Testis (tissue), 3 donors: ENCODE data around the gene CYP4V2. TPM values are rescaled to one million over a fixed set of nuclear protein-coding genes. Genes with fewer than 3 reads are reported as not detected.

Experiments used
- DNase-seq: peaks from one replicate; pipeline ENCODE4 v3.0.0-alpha.2; 2019
- H3K27ac ChIP-seq, 2 donors: fragments of 200-600 bp; sonication (generic); one replicate each; pipeline ENCODE4 v1.5.1; 2019
- H3K27me3 ChIP-seq: fragments of 200-600 bp; sonication (generic); one replicate; pipeline ENCODE4 v1.5.1; 2019
- H3K36me3 ChIP-seq: fragments of 200-600 bp; sonication (generic); one replicate; pipeline ENCODE4 v1.5.1; 2017; ENCODE audit warnings: low read depth; ENCODE audit errors: missing control alignments
- H3K4me1 ChIP-seq: fragments of 200-600 bp; sonication (generic); one replicate; pipeline ENCODE4 v1.5.1; 2019
- H3K4me3 ChIP-seq, 2 donors: fragments of 200-600 bp; sonication (generic); one replicate each; pipeline ENCODE4 v1.5.1; 2017 to 2019
- H3K9me3 ChIP-seq: fragments of 200-600 bp; sonication (generic); one replicate; pipeline ENCODE4 v1.5.1; 2017
- CTCF ChIP-seq, 3 experiments: fragments of 450-650 bp in 2 of 3; fragments of 200-600 bp in 1 of 3; sonication (generic) in 1 of 3; IDR thresholded peaks; one replicate each; pipeline ENCODE4 v1.5.1; 2016 to 2019; ENCODE audit warnings: antibody characterized with exemption in 3 of 3, mild to moderate bottlenecking in 2 of 3, moderate library complexity in 1 of 3
- POLR2A ChIP-seq: fragments of 450-650 bp; IDR thresholded peaks from one replicate; pipeline ENCODE4 v1.6.1; 2017; ENCODE audit warnings: antibody characterized with exemption, mild to moderate bottlenecking, moderate library complexity
- WGBS, 2 donors: methylation state at CpG; one replicate each; pipeline ENCODE4 v1.1.5; 2018; 5-methylcytosine and 5-hydroxymethylcytosine counted together
- intact Hi-C: fragments of 100-400 bp; cut with DNase I; formaldehyde crosslinking; loops from one replicate; pipeline ENCODE4 v1.15.1; 2023; ENCODE audit warnings: low total_unique reads
- polyA plus RNA-seq: library from polyadenylated mRNA; stranded (reverse); fragments of 350-450 nt; fragmentation: Illumina TruSeq; extraction: RNeasy Lipid Tissue Mini Kit (QIAGEN cat#74804); gene quantifications from one replicate; pipeline ENCODE4 v1.2.3, GENCODE V29; 2014; ENCODE audit warnings: low read depth, low replicate concordance; ENCODE audit not compliant: insufficient read depth
- total RNA-seq, 2 donors: library from RNA; depleted of rRNA; stranded (reverse); fragments of >200 nt; gene quantifications; one replicate each; pipeline ENCODE4 v1.2.3, GENCODE V29; 2016

CYP4V2 gene
- total and polyA plus RNA-seq, 3 donors from 2014 or later, result 11.4 to 50.5 (median 34.9) TPM

- intact Hi-C loops, result no loop called here
- Histone ChIP-seq H3K9me3 (no peaks in the 10 kb centered on the region), H3K27ac (no peak overlapping the region), H3K27me3 (no peaks in the 10 kb centered on the region), H3K4me3 (no peak overlapping the region), H3K4me1 (peaks cover 7% of the 10 kb centered on the region), H3K36me3 (no peaks in the 10 kb centered on the region)
- no peak for DNase-seq
- TF ChIP-seq CTCF (IDR thresholded peaks at IDR 0.05), result no peak
- no peak for TF ChIP-seq POLR2A
- 89 to 97% methylated on average over 1 of the region's 1 CpG for WGBS, 2 donors
These were observed 42.9 kb upstream of the CYP4V2 start for GRCh38 chr4:186148336-186148975.

GRCh38 chr4:186149872-186150271 is 41.5 kb upstream of the CYP4V2 start:
- DNase-seq, result peak; percentile 77
- TF ChIP-seq POLR2A (no peak), CTCF (IDR thresholded peaks at IDR 0.05) (peak in 2 of 3 experiments; percentile 69 to 74)
- H3K27me3 ChIP-seq, result no peaks in the 10 kb centered on the region
- H3K36me3 ChIP-seq, result no peaks in the 10 kb centered on the region
- WGBS, 2 donors, result 20 to 33% methylated on average over 14 of the region's 14 CpGs
- H3K4me1 ChIP-seq, result peaks cover 7% of the 10 kb centered on the region
- peak overlapping the region in 1 of 2 donors; percentile 24 for H3K4me3 ChIP-seq
- H3K27ac ChIP-seq, result no peak overlapping the region
- intact Hi-C loops, result no loop called here
- no peaks in the 10 kb centered on the region for H3K9me3 ChIP-seq

- DNase-seq, result no peak
- H3K9me3 ChIP-seq, result no peaks in the 10 kb centered on the region
- TF ChIP-seq POLR2A (no peak), CTCF (IDR thresholded peaks at IDR 0.05) (no peak)
- no peak overlapping the region for H3K4me3 ChIP-seq
- WGBS, 2 donors, result 87% methylated on average over 13 of the region's 13 CpGs
- H3K36me3 ChIP-seq, result no peaks in the 10 kb centered on the region
- H3K4me1 ChIP-seq, result peaks cover 1% of the 10 kb centered on the region
- intact Hi-C loops, result no loop called here
- H3K27ac ChIP-seq, result no peak overlapping the region
- H3K27me3 ChIP-seq, result no peaks in the 10 kb centered on the region
These were observed 40.4 kb upstream of the CYP4V2 start for GRCh38 chr4:186150926-186151325.

GRCh38 chr4:186151499-186151898 is 39.9 kb upstream of the CYP4V2 start:
- TF ChIP-seq CTCF (IDR thresholded peaks at IDR 0.05) (no peak), POLR2A (no peak)
- no peak overlapping the region for H3K27ac ChIP-seq
- H3K36me3 ChIP-seq, result no peaks in the 10 kb centered on the region
- H3K27me3 ChIP-seq, result no peaks in the 10 kb centered on the region
- 92 to 95% methylated on average over 6 to 7 of the region's 7 CpGs for WGBS, 2 donors
- no peak for DNase-seq
- no peaks in the 10 kb centered on the region for H3K4me1 ChIP-seq
- no peak overlapping the region for H3K4me3 ChIP-seq
- intact Hi-C loops, result no loop called here
- no peaks in the 10 kb centered on the region for H3K9me3 ChIP-seq
